Mucosa of stomach (tissue), 1 donor: ENCODE data around the gene RNF114.
A peak's percentile ranks its signal among the peaks of the same experiment; 100 is the strongest.

ENCODE experiments used
- H3K27me3 ChIP-seq: one replicate; pipeline ENCODE4 v1.7.0; 2013; ENCODE audit warnings: mild to moderate bottlenecking, low read length; ENCODE audit not compliant: control insufficient read depth, insufficient read depth
- H3K36me3 ChIP-seq: one replicate; pipeline ENCODE4 v1.7.0; 2013; ENCODE audit warnings: low read length; ENCODE audit not compliant: control insufficient read depth, insufficient read depth
- H3K4me1 ChIP-seq: one replicate; pipeline ENCODE4 v1.7.0; 2013; ENCODE audit warnings: mild to moderate bottlenecking, low read length; ENCODE audit not compliant: control insufficient read depth, insufficient read depth
- H3K4me3 ChIP-seq: one replicate; pipeline ENCODE4 v1.7.0; 2013; ENCODE audit warnings: low read length
- H3K9ac ChIP-seq: one replicate; pipeline ENCODE4 v1.7.0; 2013; ENCODE audit warnings: mild to moderate bottlenecking, low read length, moderate library complexity
- H3K9me3 ChIP-seq: one replicate; pipeline ENCODE4 v1.7.0; 2013; ENCODE audit warnings: mild to moderate bottlenecking, low read length, moderate library complexity; ENCODE audit not compliant: control insufficient read depth
- donor health status: Pancreatic carcinoma.

The RNF114 gene

GRCh38 chr20:49907405-49908257, 28.6 kb upstream of the RNF114 start:
- Histone ChIP-seq H3K4me1 (peaks cover 34% of the 10 kb centered on the region), H3K9ac (no peak overlapping the region)

GRCh38 chr20:49908258-49908565, 28.0 kb upstream of the RNF114 start:
- H3K9me3 ChIP-seq: no peaks in the 10 kb centered on the region
- H3K27me3 ChIP-seq: no peaks in the 10 kb centered on the region
- peaks cover 6% of the 10 kb centered on the region for H3K36me3 ChIP-seq
- H3K9ac ChIP-seq: no peak overlapping the region
- H3K4me3 ChIP-seq: no peak overlapping the region
- peaks cover 38% of the 10 kb centered on the region for H3K4me1 ChIP-seq

More at GRCh38 chr20:49907405-49908257, 28.6 kb upstream of the RNF114 start:
- no peaks in the 10 kb centered on the region for H3K27me3 ChIP-seq
- H3K36me3 ChIP-seq: peaks cover 6% of the 10 kb centered on the region
- H3K9me3 ChIP-seq: no peaks in the 10 kb centered on the region
- H3K4me3 ChIP-seq: no peak overlapping the region

GRCh38 chr20:49909499-49910339, 26.5 kb upstream of the RNF114 start:
- H3K9ac ChIP-seq: peak overlapping the region; percentile 70

GRCh38 chr20:49910340-49910706, 25.9 kb upstream of the RNF114 start:
- Histone ChIP-seq H3K9me3 (no peaks in the 10 kb centered on the region), H3K27me3 (no peaks in the 10 kb centered on the region), H3K9ac (peak overlapping the region; percentile 70), H3K4me1 (peaks cover 52% of the 10 kb centered on the region), H3K36me3 (no peaks in the 10 kb centered on the region), H3K4me3 (no peak overlapping the region)

More at GRCh38 chr20:49909499-49910339, 26.5 kb upstream of the RNF114 start:
- Histone ChIP-seq H3K4me1 (peaks cover 52% of the 10 kb centered on the region), H3K27me3 (no peaks in the 10 kb centered on the region), H3K4me3 (no peak overlapping the region), H3K36me3 (no peaks in the 10 kb centered on the region), H3K9me3 (no peaks in the 10 kb centered on the region)

- H3K4me1 ChIP-seq: peaks cover 50% of the 10 kb centered on the region
- H3K9ac ChIP-seq: no peak overlapping the region
- no peak overlapping the region for H3K4me3 ChIP-seq
- no peaks in the 10 kb centered on the region for H3K36me3 ChIP-seq
- H3K27me3 ChIP-seq: no peaks in the 10 kb centered on the region
- no peaks in the 10 kb centered on the region for H3K9me3 ChIP-seq
Measured at GRCh38 chr20:49913399-49914047, 22.7 kb upstream of the RNF114 start.

GRCh38 chr20:49914310-49915117, 21.7 kb upstream of the RNF114 start:
- Histone ChIP-seq H3K9me3 (no peaks in the 10 kb centered on the region), H3K9ac (peak overlapping the region; percentile 97), H3K36me3 (no peaks in the 10 kb centered on the region), H3K27me3 (no peaks in the 10 kb centered on the region), H3K4me3 (peak overlapping the region; percentile 97), H3K4me1 (peaks cover 40% of the 10 kb centered on the region)

- Histone ChIP-seq H3K9me3 (no peaks in the 10 kb centered on the region), H3K36me3 (no peaks in the 10 kb centered on the region), H3K9ac (peak overlapping the region; percentile 97), H3K27me3 (no peaks in the 10 kb centered on the region), H3K4me1 (peaks cover 35% of the 10 kb centered on the region), H3K4me3 (peak overlapping the region; percentile 97)
Measured at GRCh38 chr20:49915118-49915379, 21.1 kb upstream of the RNF114 start.

- no peaks in the 10 kb centered on the region for H3K36me3 ChIP-seq
- H3K4me3 ChIP-seq: peak within 1 kb of the TSS; percentile 97
- no peaks in the 10 kb centered on the region for H3K27me3 ChIP-seq
- H3K4me1 ChIP-seq: peaks cover 30% of the 10 kb centered on the region
- peak within 1 kb of the TSS; percentile 97 for H3K9ac ChIP-seq
- H3K9me3 ChIP-seq: no peaks in the 10 kb centered on the region
Measured at GRCh38 chr20:49915380-49916145, 20.6 kb upstream of the RNF114 start, which contains the start of gene SPATA2. Gene SPATA2 (minus strand): TSS chr20:49915529. CDS start chr20:49908490, 7,039 bp downstream.

- H3K9me3 ChIP-seq: no peaks in the 10 kb centered on the region
- H3K4me3 ChIP-seq: peak overlapping the region; percentile 97
- H3K9ac ChIP-seq: peak overlapping the region; percentile 97
- H3K27me3 ChIP-seq: no peaks in the 10 kb centered on the region
- peaks cover 23% of the 10 kb centered on the region for H3K4me1 ChIP-seq
- no peaks in the 10 kb centered on the region for H3K36me3 ChIP-seq
Measured at GRCh38 chr20:49916146-49917002, 19.8 kb upstream of the RNF114 start.

- Histone ChIP-seq H3K4me1 (peaks cover 22% of the 10 kb centered on the region), H3K4me3 (no peak overlapping the region), H3K9me3 (no peaks in the 10 kb centered on the region), H3K36me3 (no peaks in the 10 kb centered on the region), H3K27me3 (no peaks in the 10 kb centered on the region), H3K9ac (no peak overlapping the region)
Measured at GRCh38 chr20:49918446-49918845, 17.8 kb upstream of the RNF114 start.
